Dedifferentiated amniotic fluid mesenchymal stem cell (primary cell): ENCODE measurements around the gene SPECC1L.

Source experiments
- DNase-seq: peaks from one replicate; pipeline ENCODE4 v3.0.0-alpha.2; 2016; ENCODE audit errors: extremely low spot score

SPECC1L gene

GRCh38 chr22:24427500-24428164 is 157.0 kb downstream of the SPECC1L start, which contains the start of gene ADORA2A:
Gene ADORA2A (plus strand): TSS chr22:24427599. CDS start chr22:24433405, 5,806 bp downstream.
- no peak for DNase-seq

GRCh38 chr22:24428751-24429410 is 158.2 kb downstream of the SPECC1L start:
- no peak for DNase-seq

GRCh38 chr22:24429411-24430365 is 159.1 kb downstream of the SPECC1L start:
- DNase-seq, result no peak

- no peak for DNase-seq
These were observed 160.0 kb downstream of the SPECC1L start for GRCh38 chr22:24430431-24431308.

- no peak for DNase-seq
These were observed 160.8 kb downstream of the SPECC1L start for GRCh38 chr22:24431309-24432034.

GRCh38 chr22:24432059-24432853 is 161.6 kb downstream of the SPECC1L start:
- DNase-seq, result no peak

- DNase-seq, result no peak
These were observed 162.6 kb downstream of the SPECC1L start for GRCh38 chr22:24433001-24433827.

GRCh38 chr22:24433828-24434470 is 163.3 kb downstream of the SPECC1L start:
- DNase-seq, result no peak

- DNase-seq, result no peak
These were observed 164.1 kb downstream of the SPECC1L start for GRCh38 chr22:24434471-24435322.

- no peak for DNase-seq
These were observed 164.7 kb downstream of the SPECC1L start for GRCh38 chr22:24435323-24435645.

GRCh38 chr22:24435861-24436371 is 165.3 kb downstream of the SPECC1L start:
- no peak for DNase-seq

- DNase-seq, result no peak
These were observed 165.9 kb downstream of the SPECC1L start for GRCh38 chr22:24436553-24436952.

GRCh38 chr22:24437091-24437490 is 166.5 kb downstream of the SPECC1L start:
- DNase-seq, result no peak

GRCh38 chr22:24437741-24438328 is 167.2 kb downstream of the SPECC1L start:
- no peak for DNase-seq

GRCh38 chr22:24440270-24440717 is 169.7 kb downstream of the SPECC1L start:
- no peak for DNase-seq

GRCh38 chr22:24440718-24441405 is 170.2 kb downstream of the SPECC1L start:
- DNase-seq, result no peak
